BJ (cell line): ENCODE data around the gene IER5L. TPM values are rescaled to one million over a fixed set of nuclear protein-coding genes. Genes with fewer than 3 reads are reported as not detected.
"Not testable (repeated sequence)": the region's sequence is repeated elsewhere in the genome, so short reads cannot be mapped to it uniquely, and the experiment has no call there.

ENCODE experiments used
- CTCF ChIA-PET: fragments of 350-600 bp; formaldehyde crosslinking; extraction: SDS; loops from one replicate; lab custom pipeline; 2021; ENCODE audit warnings: antibody characterized with exemption, inconsistent platforms; lab: Yijun Ruan, JAX
- POLR2A ChIA-PET: fragments of 300-600 bp; sonication (Branson Sonifier 250); formaldehyde crosslinking; extraction: SDS; loops from one replicate; lab custom pipeline; 2021; ENCODE audit warnings: antibody characterized with exemption; lab: Charles Lee
- DNase-seq: peaks from one replicate; pipeline ENCODE4 v3.0.0-alpha.2; 2011; ENCODE audit warnings: low read depth
- H3K27me3 ChIP-seq: 2 replicates; pipeline ENCODE4 v1.6.0; 2011; ENCODE audit warnings: low read length; ENCODE audit not compliant: control insufficient read depth, insufficient read depth
- H3K36me3 ChIP-seq: 2 replicates; pipeline ENCODE4 v1.5.1; 2011; ENCODE audit warnings: low read length; ENCODE audit not compliant: control insufficient read depth, insufficient read depth
- H3K4me3 ChIP-seq: 2 replicates; pipeline ENCODE4 v1.5.1; 2011; ENCODE audit warnings: low read depth, mild to moderate bottlenecking, control low read depth, low read length
- polyA plus RNA-seq: library from polyadenylated mRNA; depleted of rRNA; stranded (reverse); fragments of >200 nt; gene quantifications from 2 replicates; pipeline ENCODE4 v1.2.3, GENCODE V29; 2011
- TF ChIP-seq, protein P1 (sequence below): IDR thresholded peaks from 2 replicates; pipeline ENCODE4 v1.5.1; 2011; ENCODE audit warnings: low read depth, mild to moderate bottlenecking, control low read depth, inconsistent platforms, low read length, moderate library complexity; ENCODE audit not compliant: insufficient read depth

Gene IER5L
- polyA plus RNA-seq, 1 experiment: 8.7 TPM

DNA sequence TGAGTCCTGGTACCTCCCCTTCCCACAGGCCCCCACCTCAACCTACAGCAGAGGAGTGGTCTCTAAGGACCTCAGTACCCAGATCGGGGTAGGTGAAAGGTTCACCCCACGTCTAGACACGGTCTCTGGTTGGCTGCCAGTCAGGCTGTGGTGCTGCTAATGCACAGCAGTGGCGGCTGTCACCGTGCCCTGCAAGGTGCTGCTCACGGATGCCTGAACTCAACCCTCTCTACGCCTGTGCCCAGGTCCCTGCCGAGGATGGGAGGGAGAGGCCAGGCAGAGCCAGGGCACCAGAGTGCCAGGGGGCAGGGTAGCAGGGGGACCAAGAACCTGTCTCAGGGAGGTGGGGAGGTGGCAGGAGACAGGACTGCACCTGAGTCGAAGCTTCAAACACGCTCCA is 14.3 kb downstream of the IER5L start:
- TF ChIP-seq, protein P1, sequence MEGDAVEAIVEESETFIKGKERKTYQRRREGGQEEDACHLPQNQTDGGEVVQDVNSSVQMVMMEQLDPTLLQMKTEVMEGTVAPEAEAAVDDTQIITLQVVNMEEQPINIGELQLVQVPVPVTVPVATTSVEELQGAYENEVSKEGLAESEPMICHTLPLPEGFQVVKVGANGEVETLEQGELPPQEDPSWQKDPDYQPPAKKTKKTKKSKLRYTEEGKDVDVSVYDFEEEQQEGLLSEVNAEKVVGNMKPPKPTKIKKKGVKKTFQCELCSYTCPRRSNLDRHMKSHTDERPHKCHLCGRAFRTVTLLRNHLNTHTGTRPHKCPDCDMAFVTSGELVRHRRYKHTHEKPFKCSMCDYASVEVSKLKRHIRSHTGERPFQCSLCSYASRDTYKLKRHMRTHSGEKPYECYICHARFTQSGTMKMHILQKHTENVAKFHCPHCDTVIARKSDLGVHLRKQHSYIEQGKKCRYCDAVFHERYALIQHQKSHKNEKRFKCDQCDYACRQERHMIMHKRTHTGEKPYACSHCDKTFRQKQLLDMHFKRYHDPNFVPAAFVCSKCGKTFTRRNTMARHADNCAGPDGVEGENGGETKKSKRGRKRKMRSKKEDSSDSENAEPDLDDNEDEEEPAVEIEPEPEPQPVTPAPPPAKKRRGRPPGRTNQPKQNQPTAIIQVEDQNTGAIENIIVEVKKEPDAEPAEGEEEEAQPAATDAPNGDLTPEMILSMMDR: no peak
- Histone ChIP-seq H3K27me3 (no peaks in the 10 kb centered on the region), H3K4me3 (no peak overlapping the region), H3K36me3 (no peaks in the 10 kb centered on the region)
- DNase-seq: no peak
- ChIA-PET POLR2A (no interaction called here), CTCF (interaction anchor here (1.8 to 16.1 kb wide), 2 partner anchors 9 to 24 kb away, joined by 16 to 335 read pairs; no protein-coding TSS in a partner anchor)

DNA sequence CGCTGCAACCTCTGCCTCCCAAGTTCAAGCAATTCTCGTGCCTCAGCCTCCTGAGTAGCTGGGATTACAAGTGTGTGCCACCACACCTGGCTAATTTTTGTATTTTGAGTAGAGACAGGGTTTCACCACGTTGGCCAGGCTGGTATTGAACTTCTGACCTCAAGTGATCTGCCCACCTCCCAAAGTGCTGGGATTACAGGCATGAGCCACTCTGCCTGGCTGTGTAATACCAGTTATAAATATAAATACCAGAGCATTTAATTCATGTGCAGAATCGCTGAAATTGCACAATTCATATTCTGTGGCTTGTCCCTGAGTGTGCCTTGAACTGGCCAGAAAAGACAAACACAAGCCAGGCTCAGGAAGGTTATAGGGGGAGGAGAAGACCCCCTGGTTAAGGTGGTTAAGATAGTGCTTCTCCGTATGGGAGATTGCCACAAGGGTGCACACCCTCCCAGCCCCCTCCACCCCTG is 14.8 kb downstream of the IER5L start:
- H3K4me3 ChIP-seq, DNase-seq, H3K27me3 ChIP-seq, POLR2A ChIA-PET, CTCF ChIA-PET, H3K36me3 ChIP-seq: not testable (repeated sequence)

DNA sequence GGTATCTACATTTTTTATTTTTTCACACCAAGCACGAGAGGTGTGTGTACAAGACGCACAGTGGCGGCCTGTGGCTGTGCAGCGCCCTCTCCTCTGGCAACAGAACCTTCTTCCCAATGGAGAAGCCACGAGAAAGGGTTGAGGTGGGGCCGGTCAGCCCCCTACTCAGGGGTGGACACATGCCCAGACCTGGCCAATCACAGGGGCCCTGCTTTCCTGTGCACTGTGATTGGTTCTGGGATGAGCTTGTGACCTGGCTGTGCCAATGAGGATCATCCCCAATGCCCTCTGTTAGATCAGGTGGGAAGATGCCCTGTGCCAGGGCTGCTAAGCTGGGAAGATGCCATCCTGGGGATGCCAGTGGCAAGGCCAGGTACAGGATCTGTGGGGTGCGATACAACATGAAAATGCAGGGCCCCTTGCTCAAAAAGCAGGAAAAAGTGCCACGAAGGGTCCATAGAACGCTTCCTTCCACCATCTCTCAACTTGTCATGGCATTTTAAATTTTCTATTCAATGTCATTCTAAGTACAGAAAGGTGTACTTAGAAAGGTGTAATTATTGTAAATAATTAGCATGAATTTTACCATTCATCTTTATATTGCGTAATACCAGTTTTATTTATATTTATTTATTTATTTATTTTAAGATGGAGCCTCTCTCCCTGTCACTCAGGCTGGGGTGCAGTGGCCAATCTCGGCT is 15.4 kb downstream of the IER5L start:
- Histone ChIP-seq H3K27me3 (no peaks in the 10 kb centered on the region), H3K4me3 (no peak overlapping the region), H3K36me3 (no peaks in the 10 kb centered on the region; the same call in 1 of the 2 replicates)
- CTCF ChIA-PET: no interaction called here
- TF ChIP-seq, protein P1: no peak
- POLR2A ChIA-PET: no interaction called here
- no peak for DNase-seq

DNA sequence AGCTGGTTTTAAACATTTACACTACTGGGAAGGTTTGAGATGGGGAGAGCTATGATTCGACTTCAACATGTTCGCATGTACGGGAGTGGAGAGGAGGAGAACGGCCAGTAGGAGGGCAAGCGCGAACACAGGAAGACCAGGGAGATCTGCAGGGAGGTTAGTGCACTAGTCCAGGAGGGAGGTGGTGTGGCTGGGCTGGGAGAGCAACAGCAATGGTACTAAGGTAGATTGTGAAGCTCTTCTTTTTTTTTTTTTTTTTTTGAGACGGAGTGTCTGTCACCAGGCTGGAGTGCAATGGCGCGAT is 16.6 kb downstream of the IER5L start:
- no peak for DNase-seq
- ChIA-PET POLR2A (interaction anchor here (0.9 kb wide), 1 partner anchor 11 kb away, joined by 5 read pairs; no protein-coding TSS in a partner anchor), CTCF (interaction anchor here (1.0 to 2.0 kb wide), 4 partner anchors 11 to 23 kb away, joined by 3 to 10 read pairs (median 4); no protein-coding TSS in a partner anchor)
- Histone ChIP-seq H3K36me3 (no peaks in the 10 kb centered on the region; the same call in 1 of the 2 replicates), H3K4me3 (no peak overlapping the region), H3K27me3 (no peaks in the 10 kb centered on the region)
- TF ChIP-seq, protein P1: no peak

DNA sequence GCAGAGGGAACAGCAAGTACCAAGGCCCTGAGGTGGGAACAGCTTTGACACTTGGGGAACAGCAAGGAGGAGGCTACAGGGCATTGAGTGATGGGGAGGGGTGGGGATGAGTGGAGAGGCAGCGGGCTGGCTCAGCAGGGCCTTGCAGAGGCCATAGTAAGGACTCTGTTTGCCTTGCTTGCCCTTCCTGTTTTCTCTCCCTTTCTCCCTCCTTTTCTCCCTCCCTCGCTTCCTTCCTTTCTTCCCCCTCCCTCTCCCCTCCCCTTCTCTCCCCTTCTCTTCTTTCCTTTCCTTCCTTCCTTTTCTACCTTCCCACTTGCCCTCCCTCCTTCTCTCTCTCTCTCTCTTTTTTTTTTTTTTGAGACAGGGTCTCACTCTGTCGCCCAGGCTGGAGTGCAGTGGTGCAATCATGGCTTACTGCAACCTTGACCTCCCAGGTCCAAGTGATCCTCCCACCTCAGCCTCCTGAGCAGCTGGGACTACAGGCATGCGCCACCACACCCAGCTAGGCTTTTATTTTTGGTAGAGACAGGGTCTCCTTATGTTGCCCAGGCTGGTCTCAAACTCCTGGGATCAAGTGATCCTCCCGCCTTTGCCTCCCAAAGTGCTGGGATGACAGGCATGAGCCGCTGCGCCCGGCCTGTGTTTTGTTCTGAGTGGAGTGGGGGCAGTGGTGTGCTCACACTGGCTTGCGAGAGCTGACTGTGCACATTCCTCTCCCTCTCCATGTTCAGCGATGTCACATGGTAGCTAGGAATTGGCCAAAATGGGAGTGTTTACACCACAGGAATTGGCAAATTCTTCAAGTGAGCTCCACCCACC is 17.1 kb downstream of the IER5L start:
- H3K27me3 ChIP-seq: no peaks in the 10 kb centered on the region
- POLR2A ChIA-PET: interaction anchor here (0.9 kb wide), 1 partner anchor 12 kb away, joined by 5 read pairs; no protein-coding TSS in a partner anchor
- H3K36me3 ChIP-seq: no peaks in the 10 kb centered on the region; the same call in 1 of the 2 replicates
- no peak for DNase-seq
- H3K4me3 ChIP-seq: no peak overlapping the region
- TF ChIP-seq, protein P1: no peak
- CTCF ChIA-PET: interaction anchor here (1.0 to 2.0 kb wide), 4 partner anchors 11 to 22 kb away, joined by 3 to 10 read pairs (median 4); no protein-coding TSS in a partner anchor
